A549 (cell line): ENCODE results near the gene PADI6. TPM values are rescaled to one million over a fixed set of nuclear protein-coding genes. Genes with fewer than 3 reads are reported as not detected.

Source experiments
- ATAC-seq, 2 experiments: fragments of 200-7000 bp in 1 of 2; fragments of >200 bp in 1 of 2; cut with Nextera tagmentation in 1 of 2; cut with Tn5 transposase in 1 of 2; 3 replicates each; pipeline versions ENCODE4 v1.8.0 to v1.9.1; 2018 to 2020; ENCODE audit warnings: mild to moderate bottlenecking in 1 of 2, moderate library complexity in 1 of 2
- CTCF ChIA-PET: fragments of 300-600 bp; sonication (Branson Sonifier 250); formaldehyde crosslinking; extraction: SDS; loops from one replicate; lab custom pipeline; 2021; ENCODE audit warnings: antibody characterized with exemption, inconsistent platforms; lab: Yijun Ruan, JAX
- POLR2A ChIA-PET: fragments of 350-600 bp; formaldehyde crosslinking; extraction: SDS; loops from one replicate; lab custom pipeline; 2021; ENCODE audit warnings: antibody characterized with exemption, inconsistent platforms; lab: Yijun Ruan, JAX
- DNase-seq, 2 experiments: peaks; one replicate each; pipeline versions ENCODE4 v3.0.0 to v3.0.0-alpha.2; 2011 to 2016; ENCODE audit warnings: low read depth in 1 of 2, low spot score in 1 of 2
- FAIRE-seq: peaks from 2 replicates; lab custom pipeline; 2011; peaks lifted over from hg19 to GRCh38; lab: Jason Lieb, UNC
- H3K27ac ChIP-seq, 2 experiments: fragments of >200 bp; sonication (Bioruptor Twin); formaldehyde crosslinking; 3 replicates each; pipeline ENCODE4 v1.5.1; 2016 to 2017
- H3K4me1 ChIP-seq: fragments of >200 bp; sonication (Bioruptor Twin); formaldehyde crosslinking; 3 replicates; pipeline ENCODE4 v1.6.1; 2016
- H3K4me2 ChIP-seq: fragments of >200 bp; sonication (Bioruptor Twin); formaldehyde crosslinking; 3 replicates; pipeline ENCODE4 v1.6.1; 2016
- H3K4me3 ChIP-seq: fragments of >200 bp; sonication (Bioruptor Twin); formaldehyde crosslinking; 3 replicates; pipeline ENCODE4 v1.5.1; 2016
- H3K9me3 ChIP-seq: fragments of >200 bp; sonication (Bioruptor Twin); formaldehyde crosslinking; 3 replicates; pipeline ENCODE4 v1.6.1; 2016
- CBX2 ChIP-seq: fragments of 200-600 bp; sonication (generic); IDR thresholded peaks from 2 replicates; pipeline ENCODE4 v1.6.1; 2016; ENCODE audit warnings: low read depth, mild to moderate bottlenecking, borderline replicate concordance
- CBX8 ChIP-seq: fragments of 200-600 bp; sonication (generic); IDR thresholded peaks from 2 replicates; pipeline ENCODE4 v1.6.1; 2016
- CEBPB ChIP-seq, 2 experiments: fragments of >200 bp in 1 of 2; sonication (Bioruptor Twin) in 1 of 2; formaldehyde crosslinking in 1 of 2; IDR thresholded peaks; 2 replicates each; pipeline ENCODE4 v1.6.1; 2012 to 2016
- E2F6 ChIP-seq: IDR thresholded peaks from 2 replicates; pipeline ENCODE4 v1.6.1; 2012; ENCODE audit warnings: low read depth, borderline replicate concordance
- EHF ChIP-seq: fragments of 250-450 bp; sonication (Bioruptor Pico); IDR thresholded peaks from 2 replicates; pipeline ENCODE4 v1.5.0; 2020; ENCODE audit warnings: mild to moderate bottlenecking
- FOXS1 ChIP-seq: fragments of 250-450 bp; sonication (Bioruptor Pico); IDR thresholded peaks from 2 replicates; pipeline ENCODE4 v1.5.0; 2020; ENCODE audit warnings: mild to moderate bottlenecking, moderate library complexity
- GATA3 ChIP-seq: IDR thresholded peaks from 2 replicates; pipeline ENCODE4 v1.6.1; 2012; ENCODE audit warnings: borderline replicate concordance
- HDAC2 ChIP-seq: fragments of 200-600 bp; sonication (generic); IDR thresholded peaks from 2 replicates; pipeline ENCODE4 v1.6.1; 2016
- HES2 ChIP-seq: fragments of >200 bp; sonication (Bioruptor Twin); formaldehyde crosslinking; IDR thresholded peaks from 2 replicates; pipeline ENCODE4 v1.6.1; 2016
- HMGXB4 ChIP-seq: fragments of 250-450 bp; sonication (Bioruptor Pico); IDR thresholded peaks from 2 replicates; pipeline ENCODE4 v1.5.0; 2021; ENCODE audit warnings: mild to moderate bottlenecking, moderate library complexity, borderline replicate concordance
- JUN ChIP-seq, 2 experiments: fragments of >200 bp; sonication (Bioruptor Twin); formaldehyde crosslinking; IDR thresholded peaks; 2 replicates in 1 of 2; 3 replicates in 1 of 2; pipeline ENCODE4 v1.6.1; 2016 to 2017
- KDM1A ChIP-seq: fragments of 200-600 bp; sonication (generic); IDR thresholded peaks from 2 replicates; pipeline ENCODE4 v1.6.1; 2016; ENCODE audit warnings: low read depth, mild to moderate bottlenecking
- MAX ChIP-seq: IDR thresholded peaks from 2 replicates; pipeline ENCODE4 v1.6.1; 2012
- MYC ChIP-seq: IDR thresholded peaks from 2 replicates; pipeline ENCODE4 v1.6.1; 2012; ENCODE audit warnings: mild to moderate bottlenecking, inconsistent platforms, low read length, improper control_type of control experiment, borderline replicate concordance
- NFE2L2 ChIP-seq: fragments of 150-350 bp; conservative IDR thresholded peaks from 2 replicates; pipeline ENCODE4 v1.6.1; 2014; ENCODE audit warnings: low read length
- PBX3 ChIP-seq: IDR thresholded peaks from 2 replicates; pipeline ENCODE4 v1.6.1; 2012
- POLR2A ChIP-seq: IDR thresholded peaks from 2 replicates; pipeline ENCODE4 v1.6.1; 2012; ENCODE audit warnings: mild to moderate bottlenecking, low read length
- POLR2AphosphoS2 ChIP-seq: conservative IDR thresholded peaks from 2 replicates; pipeline ENCODE4 v1.6.1; 2012; ENCODE audit warnings: low read length, improper control_type of control experiment, inconsistent platforms
- RARB ChIP-seq: fragments of 250-450 bp; sonication (Bioruptor Pico); IDR thresholded peaks from 2 replicates; pipeline ENCODE4 v1.8.0; 2021; ENCODE audit warnings: mild to moderate bottlenecking, moderate library complexity
- REST ChIP-seq: fragments of 200-600 bp; sonication (generic); IDR thresholded peaks from 2 replicates; pipeline ENCODE4 v1.6.1; 2016; ENCODE audit warnings: antibody characterized with exemption, mild to moderate bottlenecking, moderate library complexity
- RNF2 ChIP-seq: fragments of 200-600 bp; sonication (generic); IDR thresholded peaks from 2 replicates; pipeline ENCODE4 v1.6.1; 2016; ENCODE audit warnings: low read depth, mild to moderate bottlenecking, antibody characterized with exemption, moderate library complexity, borderline replicate concordance
- SMC3 ChIP-seq: fragments of >200 bp; sonication (Bioruptor Twin); formaldehyde crosslinking; IDR thresholded peaks from 3 replicates; pipeline ENCODE4 v1.6.1; 2018; ENCODE audit warnings: inconsistent platforms
- SREBF2 ChIP-seq: fragments of 450-650 bp; IDR thresholded peaks from 2 replicates; pipeline ENCODE4 v1.6.1; 2014; ENCODE audit warnings: mild to moderate bottlenecking, moderate library complexity
- TFCP2L1 ChIP-seq: fragments of 250-450 bp; sonication (Bioruptor Pico); IDR thresholded peaks from 2 replicates; pipeline ENCODE4 v1.5.0; 2021; ENCODE audit warnings: mild to moderate bottlenecking
- TP53 ChIP-seq: fragments of 250-450 bp; sonication (Bioruptor Pico); IDR thresholded peaks from 2 replicates; pipeline ENCODE4 v1.5.0; 2021; ENCODE audit warnings: mild to moderate bottlenecking, moderate library complexity
- ZC3H11A ChIP-seq: fragments of 450-650 bp; IDR thresholded peaks from 2 replicates; pipeline ENCODE4 v1.6.1; 2014; ENCODE audit warnings: antibody characterized with exemption, mild to moderate bottlenecking
- ZNF302 ChIP-seq: fragments of 250-450 bp; sonication (Bioruptor Pico); IDR thresholded peaks from 2 replicates; pipeline ENCODE4 v1.9.0; 2021; ENCODE audit warnings: inconsistent platforms, mild to moderate bottlenecking, moderate library complexity
- ZSCAN20 ChIP-seq: fragments of 250-450 bp; sonication (Bioruptor Pico); IDR thresholded peaks from 2 replicates; pipeline ENCODE4 v1.8.0; 2022; ENCODE audit warnings: mild to moderate bottlenecking, moderate library complexity
- WGBS: methylation state at CpG from one replicate; pipeline ENCODE4 v1.1.6; 2017; ENCODE audit errors: missing lambda C conversion rate; 5-methylcytosine and 5-hydroxymethylcytosine counted together
- polyA plus RNA-seq, 4 experiments: library from polyadenylated mRNA; depleted of rRNA in 3 of 4; stranded (reverse); fragments of >200 nt; fragmentation: RNase III in 1 of 4; extraction: RNeasy Plus Mini Kit Qiagen cat#74134 plus additional on column Dnase treatment in 1 of 4; gene quantifications; 2 replicates in 3 of 4; 3 replicates in 1 of 4; pipeline ENCODE4 v1.2.3, GENCODE V29; 2011 to 2017

PADI6 gene
- polyA plus RNA-seq, 2 of the 4 experiments (the other 2 are of a cell fraction) = not detected

GRCh38 chr1:17377325-17377953, 5.4 kb downstream of the PADI6 start:
- ATAC-seq = no peak
- Histone ChIP-seq H3K27ac (no peak overlapping the region), H3K4me1 (no peaks in the 10 kb centered on the region), H3K9me3 (no peaks in the 10 kb centered on the region), H3K4me3 (no peak overlapping the region), H3K4me2 (no peak overlapping the region)
- POLR2A ChIA-PET = no interaction called here
- 61% methylated on average over 15 of the region's 16 CpGs for WGBS
- DNase-seq = no peak
- CTCF ChIA-PET = no interaction called here
- TF ChIP-seq FOXS1 = no peak
- TF ChIP-seq PBX3 = no peak
- no peak for TF ChIP-seq KDM1A
- TF ChIP-seq ZNF302 (CRISPR knock-in tag) = no peak
- TF ChIP-seq JUN (IDR thresholded peaks at IDR 0.05) = no peak
- TF ChIP-seq CBX2 = no peak
- no peak for TF ChIP-seq RNF2
- no peak for TF ChIP-seq NFE2L2
- TF ChIP-seq SREBF2 = no peak
- no peak for TF ChIP-seq REST
- no peak for TF ChIP-seq ZC3H11A
- no peak for TF ChIP-seq ZSCAN20
- TF ChIP-seq E2F6 = no peak
- no peak for TF ChIP-seq CBX8
- FAIRE-seq = no peak

- 75% methylated on average over 2 of the region's 2 CpGs for WGBS
- FAIRE-seq (no peak), DNase-seq (no peak), ATAC-seq (no peak)
- POLR2A ChIA-PET = no interaction called here
- Histone ChIP-seq H3K4me1 (no peaks in the 10 kb centered on the region), H3K9me3 (no peaks in the 10 kb centered on the region), H3K4me3 (no peak overlapping the region), H3K27ac (no peak overlapping the region), H3K4me2 (no peak overlapping the region)
- CTCF ChIA-PET = interaction anchor here (0.6 to 1.8 kb wide), 4 partner anchors 8 to 321 kb away, joined by 3 to 4 read pairs (median 4); no protein-coding TSS in a partner anchor
- no peak for TF ChIP-seq HMGXB4 (CRISPR knock-in tag)
- no peak for TF ChIP-seq EHF (CRISPR knock-in tag)
- no peak for TF ChIP-seq MYC
- TF ChIP-seq TFCP2L1 (CRISPR knock-in tag) = no peak
- TF ChIP-seq REST = no peak
- TF ChIP-seq CBX8 = no peak
- TF ChIP-seq CEBPB (IDR thresholded peaks at IDR 0.05) = no peak
- no peak for TF ChIP-seq ZSCAN20
- TF ChIP-seq MAX = no peak
- no peak for TF ChIP-seq HES2
- no peak for TF ChIP-seq GATA3
- no peak for TF ChIP-seq SREBF2
- TF ChIP-seq POLR2AphosphoS2 = no peak
- TF ChIP-seq POLR2A = no peak
- no peak for TF ChIP-seq HDAC2
- no peak for TF ChIP-seq TP53 (CRISPR knock-in tag)
- TF ChIP-seq RARB (CRISPR knock-in tag) = no peak
- no peak for TF ChIP-seq SMC3
These were observed 9.2 kb downstream of the PADI6 start for GRCh38 chr1:17381161-17381560.
